Renal cortex interstitium (tissue), 15 donors: Measurements from ENCODE around the gene SRRM3. TPM values are rescaled to one million over a fixed set of nuclear protein-coding genes. Genes with fewer than 3 reads are reported as not detected.
"Not testable (repeated sequence)": the region's sequence is repeated elsewhere in the genome, so short reads cannot be mapped to it uniquely, and the experiment has no call there.

Source experiments
- DNase-seq, 11 donors: peaks; one replicate each; pipeline ENCODE4 v3.0.0-alpha.2; 2013; ENCODE audit warnings: low read depth in 9 of 11, low spot score in 4 of 11; ENCODE audit errors: extremely low read depth in 1 of 11
- long read RNA-seq, 16 experiments: transcript quantifications; one replicate each; lab custom pipeline, GENCODE V29; 2026
- polyA plus RNA-seq, 3 donors: library from polyadenylated mRNA; unstranded; fragments of 120-200 nt; gene quantifications; one replicate each; pipeline ENCODE4 v1.2.1, GENCODE V29; 2013; ENCODE audit not compliant: insufficient read length in 3 of 3

The SRRM3 gene
- 1 to 10 TPM in 2 of 3 donors, under 1 TPM in 1; 1.00 to 2.3 (median 2.3) TPM for polyA plus RNA-seq
- long read RNA-seq, donor 1 = 0 reads
- long read RNA-seq, donor 2, partial matches to known transcripts = 0 of 1 reads
- long read RNA-seq, donor 2, other reads (novel, unspliced or antisense) = 0 of 1 reads
- long read RNA-seq, donor 3 = 0 reads
- long read RNA-seq, donor 4 = 0 reads
- long read RNA-seq, donor 5 = 0 reads
- long read RNA-seq, donor 6 = 0 reads
- long read RNA-seq, donor 7 = 0 reads
- long read RNA-seq, donor 8 = 0 reads
- long read RNA-seq, donor 9 = 0 reads
- long read RNA-seq, donor 10 = 0 reads
- long read RNA-seq, donor 11 = 0 reads
- long read RNA-seq, donor 12 = 0 reads
- long read RNA-seq, donor 13 = 0 reads
- long read RNA-seq, donor 14 = 0 reads
- long read RNA-seq, donor 15 = 0 reads
- long read RNA-seq, donor 16 = 0 reads

DNA sequence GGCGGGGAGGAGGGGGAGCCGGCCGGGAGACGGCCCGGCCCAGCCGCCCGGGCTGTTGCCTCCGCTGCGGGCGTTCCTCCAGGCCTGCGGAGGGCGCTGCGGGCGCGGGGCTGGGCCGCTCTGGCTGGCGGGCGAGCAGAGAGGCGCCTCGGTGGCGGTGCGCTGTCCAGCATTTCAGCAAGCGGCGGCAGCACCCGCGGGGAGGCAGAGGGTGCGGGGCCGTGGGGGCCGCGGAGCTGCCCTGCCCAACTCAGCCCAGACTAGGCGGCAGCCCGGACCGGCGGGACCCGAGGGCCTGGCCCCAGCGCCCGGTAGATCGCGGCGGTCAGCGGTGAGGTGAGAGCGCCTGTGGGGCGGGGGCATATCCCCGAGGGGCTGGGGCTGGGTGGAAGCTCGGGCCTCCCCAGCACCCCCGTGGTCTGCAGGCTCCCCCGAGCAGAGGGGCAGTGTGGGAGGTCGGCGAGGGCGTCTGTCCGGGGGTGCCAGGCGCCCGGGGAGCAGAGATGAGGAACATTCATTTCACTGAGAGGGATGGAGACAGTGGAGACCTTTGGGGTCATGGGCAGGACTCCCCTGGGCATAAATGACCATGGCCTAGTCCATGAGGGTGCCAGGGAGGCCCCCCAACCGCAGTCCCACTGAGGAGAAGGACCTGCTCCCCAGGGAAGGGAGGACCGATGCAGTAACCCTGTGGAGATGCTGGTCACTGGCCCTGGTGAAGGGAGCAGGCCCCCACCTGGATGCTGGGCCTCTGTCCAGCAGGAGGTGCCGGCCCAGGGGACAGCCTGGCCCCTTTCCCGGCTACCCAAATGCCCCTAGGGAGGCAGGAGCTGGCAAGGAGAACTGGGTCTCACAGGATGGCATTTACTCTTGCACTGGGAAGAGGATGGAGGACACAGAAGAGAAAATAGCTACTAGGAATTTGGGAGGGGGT is at the start of gene SRRM3:
Gene SRRM3 (plus strand): TSS at position 165 of the 934 bp plus-strand sequence. CDS start 33,171 bp downstream, outside the sequence.
- DNase-seq = peak in 10 of 11 donors; percentile 39 to 78 (median 64)

DNA sequence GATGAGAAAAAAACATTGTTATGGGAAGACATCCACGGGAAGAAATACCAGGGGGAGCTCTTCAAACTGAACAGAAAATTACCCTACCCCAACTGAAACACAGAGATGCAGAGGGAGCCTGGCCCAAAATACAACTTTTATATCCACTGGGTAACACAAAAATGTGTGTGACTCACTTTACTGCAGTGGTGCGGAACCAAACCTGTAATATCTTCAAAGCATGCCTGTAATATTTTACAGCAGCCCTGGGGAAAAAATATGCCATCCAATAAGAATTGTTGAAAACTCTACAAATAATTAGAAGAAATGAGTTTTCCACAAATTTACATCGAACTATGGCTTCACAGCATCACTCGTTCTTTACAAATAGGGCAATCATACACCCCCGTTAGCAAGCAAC is 49.8 kb upstream of the SRRM3 start:
- no peak for DNase-seq

GRCh38 chr7:76153571-76154230 is 48.0 kb upstream of the SRRM3 start:
- not testable (repeated sequence) for DNase-seq

- DNase-seq = no peak
Measured at GRCh38 chr7:76155938-76156337, 45.8 kb upstream of the SRRM3 start.

DNA sequence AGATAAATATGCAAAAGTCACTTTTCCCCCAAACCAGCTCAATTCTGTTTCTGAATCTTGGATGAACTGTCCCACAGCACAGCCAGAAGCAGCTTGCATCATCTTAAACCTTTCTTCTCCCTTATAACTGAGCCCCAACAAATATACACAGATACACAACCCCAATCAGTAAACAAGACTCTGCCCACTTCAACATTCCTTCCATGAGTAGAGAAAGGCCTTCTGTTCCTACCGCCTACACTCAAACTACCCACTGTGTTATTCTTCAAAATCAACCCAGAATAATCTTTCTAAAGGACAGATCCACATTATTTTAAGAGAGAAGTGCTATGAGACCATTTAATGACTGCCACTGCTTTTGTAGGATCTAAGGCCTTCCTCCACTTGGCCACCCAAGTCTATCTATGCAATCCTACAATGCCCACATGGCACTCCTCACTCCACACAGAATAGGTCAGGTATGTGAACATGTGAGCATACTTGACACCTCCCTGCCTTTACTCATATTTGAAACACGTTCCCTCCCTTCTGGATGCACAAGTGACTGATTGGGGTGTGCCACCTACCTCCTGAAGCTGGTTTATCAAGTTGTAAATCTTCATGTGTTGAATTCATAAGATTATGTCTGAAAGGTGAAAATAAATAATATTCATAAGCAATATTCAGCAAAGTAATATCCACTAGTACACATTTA is 44.6 kb upstream of the SRRM3 start:
- DNase-seq = not testable (repeated sequence)

GRCh38 chr7:76158416-76158815 is 43.3 kb upstream of the SRRM3 start:
- not testable (repeated sequence) for DNase-seq

DNA sequence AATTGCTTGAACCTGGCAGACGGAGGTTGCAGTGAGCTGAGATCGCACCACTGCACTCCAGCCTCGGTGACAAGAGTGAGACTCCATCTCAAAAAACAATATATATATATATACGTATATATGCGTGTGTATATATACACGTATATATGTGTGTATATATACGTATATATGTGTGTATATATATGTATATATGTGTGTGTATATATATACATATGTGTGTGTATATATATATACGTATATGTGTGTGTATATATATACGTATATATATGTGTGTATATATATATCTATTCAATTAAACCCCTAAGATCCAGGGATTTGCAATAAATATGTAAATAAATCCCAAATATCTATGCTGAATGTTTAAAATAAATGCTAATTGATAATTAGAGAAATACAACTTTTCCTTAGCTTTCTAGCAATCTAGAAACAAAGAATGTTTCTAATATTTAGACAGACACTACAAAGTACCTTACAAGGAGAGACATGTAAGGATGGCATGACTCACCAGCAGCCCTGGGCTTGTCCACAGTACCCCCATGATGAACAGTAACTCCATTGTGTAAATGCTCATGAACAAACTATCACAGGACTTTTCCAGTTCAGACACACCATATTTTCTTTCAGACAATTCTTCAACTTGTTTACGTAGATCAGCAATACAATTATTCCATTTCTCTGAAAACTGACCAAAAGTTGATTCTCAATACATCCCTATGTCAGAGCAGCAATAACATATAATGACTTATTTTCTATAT is 39.1 kb upstream of the SRRM3 start:
- not testable (repeated sequence) for DNase-seq

- DNase-seq = not testable (repeated sequence)
Measured at GRCh38 chr7:76163812-76164211, 37.9 kb upstream of the SRRM3 start.

DNA sequence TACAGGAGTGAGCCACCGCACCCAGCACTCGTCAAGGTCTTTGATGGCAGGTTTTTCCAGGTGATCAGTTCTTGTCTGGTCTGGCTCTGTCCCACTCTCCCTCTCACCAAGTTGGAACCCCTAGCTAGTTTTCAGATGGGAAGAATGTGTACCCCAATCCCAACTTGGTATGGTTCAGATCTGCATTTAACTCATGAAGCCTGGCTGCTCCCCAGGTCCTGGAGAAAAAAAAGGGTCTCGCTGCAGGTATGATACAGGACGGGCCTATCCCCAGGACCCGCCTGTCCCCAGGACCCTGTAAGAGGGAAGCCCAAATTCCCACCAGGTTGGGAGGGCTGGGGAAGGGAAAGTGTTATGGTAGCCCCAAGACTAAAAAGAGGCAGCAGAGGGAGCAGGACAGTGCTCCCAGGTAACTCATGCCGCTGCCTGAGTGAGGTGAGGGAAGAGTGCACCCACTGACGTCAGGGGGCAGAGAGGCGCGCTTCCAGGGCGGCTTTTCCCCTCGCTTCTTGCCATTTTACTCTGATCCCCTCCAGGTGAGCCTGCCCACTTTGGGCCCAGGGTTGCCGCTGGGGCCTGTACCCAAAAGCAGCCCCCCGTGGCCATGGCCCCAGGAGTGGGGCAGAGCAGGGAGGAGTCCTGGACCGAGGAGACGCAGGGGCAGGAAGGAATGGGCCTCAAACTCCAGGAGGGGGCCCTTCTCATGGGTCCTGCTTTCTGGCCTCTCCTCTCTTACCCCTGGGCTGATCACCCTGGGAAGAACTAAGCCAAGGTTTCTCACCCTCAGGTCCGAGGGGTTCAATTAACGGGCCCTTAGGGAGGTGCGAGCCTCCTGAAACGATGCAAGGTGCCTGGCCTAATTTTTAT is 36.4 kb upstream of the SRRM3 start:
- no peak for DNase-seq

GRCh38 chr7:76165973-76166403 is 35.7 kb upstream of the SRRM3 start:
- no peak for DNase-seq

DNA sequence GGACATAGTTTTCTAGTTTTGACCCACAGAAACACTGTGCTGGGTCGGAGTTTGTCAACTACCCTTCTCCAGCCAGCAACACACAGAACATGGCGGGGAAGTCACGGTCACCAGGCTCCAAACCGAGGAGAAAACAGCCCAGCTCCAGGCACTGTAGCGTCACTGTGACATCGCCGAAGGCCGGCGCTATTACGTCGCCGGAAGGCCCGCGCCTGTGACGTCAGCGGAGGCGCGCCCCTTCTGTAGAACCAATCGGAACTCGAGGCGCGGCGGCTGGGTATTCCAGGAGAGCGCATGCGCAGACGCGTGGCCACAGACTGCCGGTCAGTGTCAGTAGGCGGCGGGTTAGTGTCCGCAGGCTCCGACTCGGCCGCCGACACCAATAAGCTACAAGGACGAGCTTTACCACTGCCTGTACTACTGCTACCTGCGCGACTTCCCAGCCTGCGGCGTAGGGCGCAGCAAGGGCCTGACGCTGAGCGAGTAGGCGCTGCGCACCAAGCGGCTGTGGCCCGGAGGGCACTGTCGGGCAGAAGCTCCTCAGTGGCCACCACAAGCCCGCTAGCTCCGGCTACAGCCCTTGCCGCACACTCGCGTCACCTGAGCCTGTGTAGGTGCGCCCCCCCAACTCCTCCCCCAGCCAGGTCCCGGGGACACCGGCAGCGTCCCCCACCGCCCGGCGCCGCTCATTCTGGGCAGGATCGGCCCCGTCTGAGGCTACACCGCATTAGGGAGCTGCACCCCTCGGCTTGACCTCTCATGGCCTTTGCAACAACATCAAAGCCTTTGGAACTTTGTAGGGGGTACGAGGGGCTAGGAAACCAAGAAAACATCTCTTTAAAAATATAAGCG is 35.1 kb upstream of the SRRM3 start:
- DNase-seq = peak; percentile 89 to 96 (median 94)

- no peak for DNase-seq
Measured at GRCh38 chr7:76173566-76174205, 28.0 kb upstream of the SRRM3 start.

- DNase-seq = not testable (repeated sequence)
Measured at GRCh38 chr7:76176951-76177350, 24.7 kb upstream of the SRRM3 start.

DNA sequence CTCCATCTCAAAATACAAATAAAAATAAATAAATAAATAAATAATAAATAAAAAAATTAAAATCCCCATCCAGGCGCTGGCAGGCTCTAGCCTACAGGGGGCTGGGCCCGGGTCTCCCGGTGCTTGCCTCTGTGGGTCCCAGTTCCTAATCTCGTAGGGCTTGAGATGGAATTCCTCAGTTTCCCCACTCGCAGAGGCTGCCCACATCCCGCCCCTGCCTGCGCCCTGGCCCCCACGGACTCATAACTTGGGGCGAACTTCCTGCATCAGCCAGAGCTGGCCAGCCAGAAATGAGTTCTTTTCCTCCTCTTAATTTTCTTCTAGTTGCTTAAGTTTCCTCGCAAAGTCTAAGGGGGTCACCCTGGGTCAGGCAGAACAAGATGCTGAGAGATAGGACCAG is 22.0 kb upstream of the SRRM3 start:
- DNase-seq = no peak

DNA sequence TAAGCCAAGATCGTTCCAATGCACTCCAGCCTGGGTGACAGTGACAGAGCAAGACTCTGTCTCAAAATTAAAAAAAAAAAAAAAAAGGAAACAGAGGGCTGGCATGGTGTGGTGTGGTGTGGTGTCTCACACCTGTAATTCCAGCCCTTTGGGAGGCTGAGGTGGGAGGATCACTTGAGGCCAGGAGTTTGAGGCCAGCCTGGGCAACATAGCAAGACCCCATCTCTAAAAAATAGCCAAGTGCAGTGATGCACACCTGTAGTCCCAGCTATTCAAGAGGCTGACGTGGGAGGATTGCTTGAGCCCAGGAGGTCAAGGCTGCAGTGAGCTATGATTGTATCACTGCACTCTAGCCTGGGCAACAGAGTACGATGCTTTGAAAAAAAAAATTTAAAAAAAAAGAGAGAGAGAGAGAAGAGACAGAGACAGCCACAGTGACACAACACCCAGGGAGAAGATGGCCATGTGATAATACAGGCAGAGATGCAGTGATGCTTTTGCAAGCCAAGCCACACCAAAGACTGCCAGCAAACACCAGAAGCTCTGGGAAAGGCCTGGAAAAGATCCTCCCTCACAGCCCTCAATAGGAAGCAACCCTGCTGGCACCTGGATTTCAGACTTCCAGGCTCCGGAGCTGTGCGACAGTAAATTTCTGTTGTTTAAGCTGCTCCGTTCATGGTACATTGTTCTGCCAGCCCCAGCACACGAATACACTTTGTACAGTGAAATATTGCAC is 19.3 kb upstream of the SRRM3 start:
- DNase-seq = no peak
